ENCODE results near the gene EXOC4.

- TF ChIP-seq CTCF (IDR thresholded peaks at IDR 0.05) (no peak), POLR2A (IDR thresholded peaks at IDR 0.05) (no peak)
Measured at GRCh38 chr7:133975130-133975529, 722.3 kb downstream of the EXOC4 start.
